ENCODE measurements around the gene KIF12. TPM values are rescaled to one million over a fixed set of nuclear protein-coding genes. Genes with fewer than 3 reads are reported as not detected.
A peak's percentile ranks its signal among the peaks of the same experiment; 100 is the strongest.

Gene KIF12
- total and polyA plus RNA-seq, 2 of the 13 experiments (the other 11 are each of a cell fraction or from before 2014, with no cell fraction given), result 1.8 to 12.5 TPM

- TF ChIP-seq RFX5 (IDR thresholded peaks at IDR 0.05; ENCODE audit: low read depth, low read length), result no peak
- peak; percentile 36; the same call in 1 of the 2 replicates for TF ChIP-seq GATAD1 (CRISPR knock-in tag; IDR thresholded peaks at IDR 0.05)
- TF ChIP-seq ZFP37 (CRISPR knock-in tag; IDR thresholded peaks at IDR 0.05; ENCODE audit: borderline replicate concordance), result no peak
- peak; percentile 55; the same call in 1 of the 2 replicates for TF ChIP-seq BCL6 (CRISPR knock-in tag; IDR thresholded peaks at IDR 0.05)
- no peak for TF ChIP-seq ZNF772 (CRISPR knock-in tag; IDR thresholded peaks at IDR 0.05)
- no peak for TF ChIP-seq CHD2 (IDR thresholded peaks at IDR 0.05; ENCODE audit: low read depth, low read length)
- TF ChIP-seq ZNF577 (CRISPR knock-in tag; IDR thresholded peaks at IDR 0.05; ENCODE audit: borderline replicate concordance, low read depth), result no peak
- no peak for TF ChIP-seq ZNF639 (CRISPR knock-in tag; conservative IDR thresholded peaks at IDR 0.05)
- no peak for TF ChIP-seq RFXANK (CRISPR knock-in tag; IDR thresholded peaks at IDR 0.05)
- TF ChIP-seq EZH2 (conservative IDR thresholded peaks at IDR 0.05; ENCODE audit: low read depth, low read length), result no peak
- no peak for TF ChIP-seq BCL3 (CRISPR knock-in tag; IDR thresholded peaks at IDR 0.05)
- no peak for TF ChIP-seq ERF (CRISPR knock-in tag; IDR thresholded peaks at IDR 0.05)
- TF ChIP-seq ZNF773 (CRISPR knock-in tag; IDR thresholded peaks at IDR 0.05; ENCODE audit: borderline replicate concordance), result no peak
- peak; percentile 56; the same call in 1 of the 2 replicates for TF ChIP-seq RXRA (CRISPR knock-in tag; IDR thresholded peaks at IDR 0.05)
- peak; percentile 62; the same call in 1 of the 2 replicates for TF ChIP-seq BRD4 (CRISPR knock-in tag; IDR thresholded peaks at IDR 0.05)
- TF ChIP-seq CBX5 (CRISPR knock-in tag; IDR thresholded peaks at IDR 0.05; ENCODE audit: borderline replicate concordance), result peak; percentile 59; the same call in 1 of the 2 replicates
- no peak for TF ChIP-seq NFE2 (CRISPR knock-in tag; IDR thresholded peaks at IDR 0.05)
- TF ChIP-seq HES4 (CRISPR knock-in tag; IDR thresholded peaks at IDR 0.05; ENCODE audit: borderline replicate concordance), result peak; percentile 30; the same call in 1 of the 2 replicates
- TF ChIP-seq ZNF766 (CRISPR knock-in tag; IDR thresholded peaks at IDR 0.05; ENCODE audit: borderline replicate concordance), result peak; percentile 38; the same call in 1 of the 2 replicates
- TF ChIP-seq FOXC1 (CRISPR knock-in tag; IDR thresholded peaks at IDR 0.05; ENCODE audit: borderline replicate concordance), result peak; percentile 64; the same call in 1 of the 2 replicates
- TF ChIP-seq ZNF678 (CRISPR knock-in tag; IDR thresholded peaks at IDR 0.05), result no peak
- TF ChIP-seq ZNF788 (CRISPR knock-in tag; IDR thresholded peaks at IDR 0.05; ENCODE audit: borderline replicate concordance), result peak; percentile 42; the same call in 1 of the 2 replicates
- TF ChIP-seq HMG20A (CRISPR knock-in tag; IDR thresholded peaks at IDR 0.05; ENCODE audit: borderline replicate concordance), result no peak; the same call in 1 of the 2 replicates
- TF ChIP-seq ZFX (CRISPR knock-in tag; IDR thresholded peaks at IDR 0.05; ENCODE audit: low read depth), result no peak
- TF ChIP-seq, protein P1, sequence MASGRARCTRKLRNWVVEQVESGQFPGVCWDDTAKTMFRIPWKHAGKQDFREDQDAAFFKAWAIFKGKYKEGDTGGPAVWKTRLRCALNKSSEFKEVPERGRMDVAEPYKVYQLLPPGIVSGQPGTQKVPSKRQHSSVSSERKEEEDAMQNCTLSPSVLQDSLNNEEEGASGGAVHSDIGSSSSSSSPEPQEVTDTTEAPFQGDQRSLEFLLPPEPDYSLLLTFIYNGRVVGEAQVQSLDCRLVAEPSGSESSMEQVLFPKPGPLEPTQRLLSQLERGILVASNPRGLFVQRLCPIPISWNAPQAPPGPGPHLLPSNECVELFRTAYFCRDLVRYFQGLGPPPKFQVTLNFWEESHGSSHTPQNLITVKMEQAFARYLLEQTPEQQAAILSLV (CRISPR knock-in tag; IDR thresholded peaks at IDR 0.05; ENCODE audit: borderline replicate concordance), result no peak
- no peak for TF ChIP-seq ZNF782 (CRISPR knock-in tag; IDR thresholded peaks at IDR 0.05; ENCODE audit: borderline replicate concordance)
- peak; percentile 42; the same call in 1 of the 2 replicates for TF ChIP-seq MED1 (CRISPR knock-in tag; IDR thresholded peaks at IDR 0.05)
Observed at GRCh38 chr9:114076237-114077161, 22.6 kb downstream of the KIF12 start (continued).
